Measurements from ENCODE around the gene CD19. TPM values are rescaled to one million over a fixed set of nuclear protein-coding genes. Genes with fewer than 3 reads are reported as not detected.
"Not testable (repeated sequence)": the region's sequence is repeated elsewhere in the genome, so short reads cannot be mapped to it uniquely, and the experiment has no call there.

CD19 gene
- total RNA-seq, 4 donors from 2014 or later: 0.59 to 1.3 TPM; not detected in 2

DNA sequence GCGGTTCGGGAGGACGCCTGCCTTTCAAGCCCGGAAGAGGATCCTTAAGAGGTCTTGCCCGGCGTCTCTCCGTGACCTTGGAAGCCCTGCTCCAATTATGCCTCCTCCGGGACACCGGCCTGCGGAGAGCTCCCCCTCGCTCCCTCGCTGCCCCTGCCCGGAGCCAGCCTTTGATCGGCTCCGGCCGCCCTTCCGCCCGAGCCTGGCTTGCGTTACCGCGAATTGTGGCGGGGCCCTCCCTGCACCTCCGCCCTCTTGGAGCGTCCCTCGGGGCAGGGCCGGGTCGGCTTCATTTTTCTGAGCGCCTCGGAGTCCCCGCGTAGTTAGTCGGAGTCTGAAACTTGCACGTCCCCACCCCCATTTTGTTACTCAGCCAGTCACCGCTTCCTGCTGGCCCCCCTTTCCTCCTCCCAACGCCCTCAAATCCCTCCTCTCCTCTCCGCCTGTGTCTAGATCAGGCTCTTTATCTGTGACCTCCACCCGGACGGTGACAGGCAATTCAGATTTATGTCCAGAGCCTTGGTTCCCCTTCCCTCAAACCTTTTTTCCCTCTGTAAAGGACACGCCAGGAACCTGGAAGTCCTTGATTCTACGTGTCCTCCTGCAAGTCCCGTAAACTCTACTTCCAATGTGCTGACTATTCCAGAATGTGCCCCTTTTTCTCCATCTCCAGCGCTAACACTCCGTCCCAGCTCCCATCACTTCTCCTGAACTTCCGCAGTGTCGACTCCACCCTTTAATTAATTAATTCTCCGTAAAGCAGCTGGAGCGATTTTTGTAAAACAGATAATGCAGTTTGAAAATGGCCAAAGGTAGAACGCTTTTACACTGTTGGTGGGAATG lies 6.2 kb upstream of the CD19 start:
- no peaks in the 10 kb centered on the region for H3K27me3 ChIP-seq
- peak overlapping the region; percentile 69 to 85 (median 82) for H3K4me3 ChIP-seq
- peak; percentile 31 to 48 for DNase-seq (ENCODE audit: low spot score in 2 of 2)
- no peaks in the 10 kb centered on the region for H3K9me3 ChIP-seq
- peaks cover 0 to 13% (median 3%) of the 10 kb centered on the region in 4 donors for H3K4me1 ChIP-seq
- 1% methylated on average over 39 to 42 of the region's 48 CpGs for WGBS, 2 donors
- peak overlapping the region; percentile 86 to 97 (median 94) for H3K27ac ChIP-seq
- H3K36me3 ChIP-seq: peaks cover 0 to 5% (median 0%) of the 10 kb centered on the region in 3 donors
- no peak for TF ChIP-seq CTCF (IDR thresholded peaks at IDR 0.05)
- TF ChIP-seq EP300 (IDR thresholded peaks at IDR 0.05): peak in 1 of 2 donors; percentile 42

DNA sequence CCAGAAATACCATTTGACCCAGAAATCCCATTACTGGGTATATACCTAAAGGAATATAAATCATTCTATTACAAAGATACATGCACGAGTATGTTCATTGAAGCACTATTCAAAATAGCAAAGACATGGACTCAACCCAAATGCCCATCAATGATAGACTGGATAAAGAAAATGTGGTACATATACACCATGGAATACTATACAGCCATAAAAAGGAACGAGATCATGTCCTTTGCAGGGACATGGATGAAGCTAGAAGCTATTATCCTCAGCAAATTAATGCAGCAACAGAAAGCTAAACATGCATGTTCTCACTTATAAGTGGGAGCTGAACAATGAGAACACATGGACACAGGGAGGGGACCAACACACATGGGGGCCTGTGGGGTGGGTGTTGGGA lies 5.5 kb upstream of the CD19 start:
- Histone ChIP-seq H3K4me1 (peaks cover 0 to 13% (median 3%) of the 10 kb centered on the region in 4 donors), H3K27ac (peak overlapping the region in 2 of 4 donors; percentile 92 to 95)
- not testable (repeated sequence) for H3K4me3 ChIP-seq; DNase-seq (ENCODE audit: low spot score in 2 of 2); H3K36me3 ChIP-seq; H3K9me3 ChIP-seq; H3K27me3 ChIP-seq
- 73 to 75% methylated on average over 2 of the region's 2 CpGs for WGBS, 2 donors

DNA sequence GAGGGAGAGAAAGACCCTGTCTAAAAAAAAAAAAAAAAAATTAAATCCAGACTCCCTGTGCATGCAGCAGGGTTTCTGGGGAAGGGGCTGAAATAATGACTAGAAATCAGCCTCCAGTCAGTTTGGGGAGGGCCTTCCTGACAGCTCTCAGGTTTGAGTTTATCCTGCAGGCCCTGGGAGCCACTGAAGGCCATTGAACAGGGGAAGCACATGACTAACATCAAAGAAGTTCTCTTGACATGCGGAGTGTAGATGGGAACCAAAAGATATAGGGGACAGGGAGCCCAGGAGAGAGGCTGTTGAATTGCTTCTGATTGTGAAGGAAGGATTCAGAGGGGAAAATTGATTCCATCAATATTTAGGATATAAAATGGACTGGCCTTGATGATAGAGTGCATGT lies 4.0 kb upstream of the CD19 start:
- H3K27ac ChIP-seq: no peak overlapping the region
- H3K9me3 ChIP-seq: no peaks in the 10 kb centered on the region
- no peaks in the 10 kb centered on the region for H3K36me3 ChIP-seq
- no peak for DNase-seq (ENCODE audit: low spot score in 2 of 2)
- H3K4me1 ChIP-seq: peaks cover 0 to 13% (median 3%) of the 10 kb centered on the region in 4 donors
- WGBS, 2 donors: 60 to 85% methylated on average over 1 of the region's 1 CpG
- TF ChIP-seq POLR2A (IDR thresholded peaks at IDR 0.05): no peak
- TF ChIP-seq CTCF (IDR thresholded peaks at IDR 0.05): no peak
- no peak for TF ChIP-seq EP300 (IDR thresholded peaks at IDR 0.05)
- no peaks in the 10 kb centered on the region for H3K27me3 ChIP-seq
- no peak overlapping the region for H3K4me3 ChIP-seq

GRCh38 chr16:28930203-28930602 lies 1.6 kb upstream of the CD19 start:
- H3K27ac ChIP-seq: peak overlapping the region in 1 of 4 donors; percentile 19
- DNase-seq (ENCODE audit: low spot score in 2 of 2): no peak
- peaks cover 0 to 4% (median 0%) of the 10 kb centered on the region in 4 donors for H3K4me1 ChIP-seq
- WGBS, 2 donors: 85 to 89% methylated on average over 3 of the region's 3 CpGs
- H3K4me3 ChIP-seq: no peak overlapping the region
- H3K9me3 ChIP-seq: no peaks in the 10 kb centered on the region
- TF ChIP-seq POLR2A (IDR thresholded peaks at IDR 0.05) (no peak), EP300 (IDR thresholded peaks at IDR 0.05) (no peak), CTCF (IDR thresholded peaks at IDR 0.05) (no peak)
- H3K36me3 ChIP-seq: no peaks in the 10 kb centered on the region
- no peaks in the 10 kb centered on the region for H3K27me3 ChIP-seq

- no peak overlapping the region for H3K4me3 ChIP-seq
- WGBS, 2 donors: 55 to 59% methylated on average over 3 of the region's 3 CpGs
- DNase-seq (ENCODE audit: low spot score in 2 of 2): no peak
These were observed 1.1 kb upstream of the CD19 start for GRCh38 chr16:28930652-28931051.

More at GRCh38 chr16:28930652-28931051, 1.1 kb upstream of the CD19 start:
- no peaks in the 10 kb centered on the region for H3K27me3 ChIP-seq
- H3K36me3 ChIP-seq: no peaks in the 10 kb centered on the region
- H3K4me1 ChIP-seq: peaks cover 0 to 4% (median 0%) of the 10 kb centered on the region in 4 donors
- H3K27ac ChIP-seq: peak overlapping the region in 1 of 4 donors; percentile 19
- TF ChIP-seq CTCF (IDR thresholded peaks at IDR 0.05) (no peak), EP300 (IDR thresholded peaks at IDR 0.05) (no peak), POLR2A (IDR thresholded peaks at IDR 0.05) (no peak)
- H3K9me3 ChIP-seq: no peaks in the 10 kb centered on the region
